Cerebellar nuclear complex (tissue), 1 donor: ENCODE measurements around the gene APPL2.
"Not testable (repeated sequence)": the region's sequence is repeated elsewhere in the genome, so short reads cannot be mapped to it uniquely, and the experiment has no call there.

Experiments
- DNase-seq, 2 experiments: peaks; one replicate each; lab custom pipeline; 2025; lab: John Stamatoyannopoulos, UW

The APPL2 gene

DNA sequence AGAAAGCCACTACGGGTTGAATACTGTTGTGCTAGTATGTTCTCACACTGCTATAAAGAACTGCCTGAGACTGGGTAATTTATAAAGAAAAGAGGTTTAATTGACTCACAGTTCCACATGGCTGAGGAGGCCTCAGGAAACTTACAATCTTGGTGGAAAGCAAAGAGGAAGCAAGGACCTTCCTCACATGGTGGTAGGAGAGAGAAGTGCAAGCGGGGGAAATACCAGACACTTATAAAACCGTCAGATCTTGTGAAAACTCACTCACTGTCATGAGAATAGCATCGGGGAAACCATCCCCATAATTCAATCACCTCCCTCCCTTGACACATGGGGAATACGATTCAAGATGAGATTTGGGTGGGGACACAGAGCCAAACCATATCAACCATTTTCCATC, 20.5 kb upstream of the APPL2 start:
- not testable (repeated sequence) for DNase-seq

DNA sequence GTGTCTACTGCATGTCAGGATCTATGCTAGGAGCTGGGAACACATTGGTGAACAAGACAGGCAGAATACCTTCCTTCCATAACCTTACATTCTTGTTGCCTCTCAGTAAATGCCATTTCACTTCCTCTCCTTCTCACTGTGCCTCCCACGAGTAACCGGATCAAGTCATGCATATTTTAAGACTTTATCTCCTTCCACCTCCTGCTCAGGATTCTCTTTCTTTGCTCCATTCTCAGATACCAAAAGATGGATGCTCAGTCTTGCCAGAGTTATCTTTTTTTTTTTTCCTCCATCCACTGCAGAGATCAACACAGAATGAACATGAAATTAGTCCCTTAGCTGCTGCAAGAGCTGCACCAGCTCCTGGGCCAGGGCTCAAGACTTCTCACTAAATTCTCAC, 20.0 kb upstream of the APPL2 start:
- DNase-seq, result no peak

- no peak for DNase-seq
These were observed 18.0 kb upstream of the APPL2 start for GRCh38 chr12:105253866-105254513.

- DNase-seq, result no peak
These were observed 16.9 kb upstream of the APPL2 start for GRCh38 chr12:105252901-105253300.

DNA sequence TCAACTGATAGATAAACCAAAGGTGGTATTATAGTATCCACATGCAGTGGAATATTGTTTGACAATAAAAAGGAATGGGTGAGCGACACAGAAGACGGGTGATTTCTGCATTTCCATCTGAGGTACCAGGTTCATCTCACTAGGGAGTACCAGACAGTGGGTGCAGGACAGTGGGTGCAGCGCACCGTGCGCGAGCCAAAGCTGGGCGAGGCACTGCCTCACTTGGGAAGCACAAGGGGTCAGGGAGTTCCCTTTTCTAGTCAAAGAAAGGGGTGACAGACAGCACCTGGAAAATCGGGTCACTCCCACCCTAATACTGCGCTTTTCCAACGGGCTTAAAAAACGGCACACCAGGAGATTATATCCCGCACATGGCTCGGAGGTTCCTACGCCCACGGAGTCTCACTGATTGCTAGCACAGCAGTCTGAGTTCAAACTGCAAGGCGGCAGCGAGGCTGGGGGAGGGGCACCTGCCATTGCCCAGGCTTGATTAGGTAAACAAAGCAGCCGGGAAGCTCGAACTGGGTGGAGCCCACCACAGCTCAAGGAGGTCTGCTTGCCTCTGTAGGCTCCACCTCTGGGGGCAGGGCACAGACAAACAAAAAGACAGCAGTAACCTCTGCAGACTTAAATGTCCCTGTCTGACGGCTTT, 9.9 kb upstream of the APPL2 start:
- not testable (repeated sequence) for DNase-seq

- DNase-seq, result no peak
These were observed 9.3 kb upstream of the APPL2 start for GRCh38 chr12:105245291-105245690.

- DNase-seq, result no peak
These were observed 4.3 kb upstream of the APPL2 start for GRCh38 chr12:105240228-105240627.

DNA sequence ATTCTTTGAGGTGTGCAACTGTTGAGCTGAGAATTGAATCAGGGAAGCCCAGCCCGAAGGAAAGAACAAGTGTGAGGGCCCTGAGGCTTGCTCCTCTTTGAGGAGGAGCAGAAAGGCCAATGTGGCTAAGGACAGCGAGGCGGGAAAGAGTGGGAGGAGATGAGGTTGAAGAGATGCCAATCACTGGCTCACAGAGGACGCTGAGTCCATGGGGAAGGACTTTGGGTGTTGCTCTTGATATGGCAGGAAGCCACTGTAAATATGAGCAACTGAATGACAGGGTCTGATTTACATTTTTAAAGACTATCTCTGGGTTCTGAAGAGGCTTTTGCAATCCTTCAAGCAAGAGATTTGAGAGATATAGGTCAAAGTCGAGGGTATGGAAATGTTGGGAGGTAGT, 3.3 kb upstream of the APPL2 start:
- no peak for DNase-seq

DNA sequence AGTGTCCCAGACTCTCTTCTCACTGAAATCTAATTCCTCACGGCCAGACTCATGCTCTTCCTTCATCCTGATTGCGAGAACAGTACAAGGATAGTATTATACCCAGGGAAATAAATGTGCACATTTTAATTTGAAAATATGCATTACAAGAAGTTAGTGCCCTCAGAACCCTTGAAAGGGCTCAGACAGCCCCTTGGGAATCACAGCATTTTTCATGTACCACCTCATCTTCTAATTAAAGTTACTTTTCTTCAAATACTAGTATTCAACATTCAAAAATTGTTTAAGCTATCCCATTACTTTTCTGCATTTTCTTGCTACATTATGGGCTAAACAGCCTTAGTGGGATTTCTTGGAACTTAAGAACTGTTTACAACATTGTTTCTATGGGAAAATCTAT, 1.7 kb upstream of the APPL2 start:
- no peak for DNase-seq

GRCh38 chr12:105235281-105235731, 668 bp downstream of the APPL2 start:
- DNase-seq, result no peak

DNA sequence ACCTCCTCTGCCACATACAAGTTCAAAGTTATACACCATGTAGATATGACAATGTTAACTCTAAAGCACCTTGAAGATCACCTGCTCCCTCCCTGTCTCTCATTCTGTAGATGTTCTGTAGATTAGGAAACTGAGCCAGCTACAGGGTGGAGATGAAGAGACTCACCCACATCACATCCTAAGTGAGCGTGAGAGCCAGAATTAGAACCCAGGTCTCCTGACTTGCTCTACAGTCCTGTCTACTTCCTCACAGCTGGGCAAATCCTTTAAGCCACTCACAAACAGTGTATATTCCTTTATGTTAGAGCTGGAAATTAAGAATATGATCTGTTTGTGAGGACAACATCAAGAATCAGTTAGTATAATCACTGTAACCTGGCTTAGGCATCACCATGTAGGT, 1.8 kb downstream of the APPL2 start:
- DNase-seq, result no peak

DNA sequence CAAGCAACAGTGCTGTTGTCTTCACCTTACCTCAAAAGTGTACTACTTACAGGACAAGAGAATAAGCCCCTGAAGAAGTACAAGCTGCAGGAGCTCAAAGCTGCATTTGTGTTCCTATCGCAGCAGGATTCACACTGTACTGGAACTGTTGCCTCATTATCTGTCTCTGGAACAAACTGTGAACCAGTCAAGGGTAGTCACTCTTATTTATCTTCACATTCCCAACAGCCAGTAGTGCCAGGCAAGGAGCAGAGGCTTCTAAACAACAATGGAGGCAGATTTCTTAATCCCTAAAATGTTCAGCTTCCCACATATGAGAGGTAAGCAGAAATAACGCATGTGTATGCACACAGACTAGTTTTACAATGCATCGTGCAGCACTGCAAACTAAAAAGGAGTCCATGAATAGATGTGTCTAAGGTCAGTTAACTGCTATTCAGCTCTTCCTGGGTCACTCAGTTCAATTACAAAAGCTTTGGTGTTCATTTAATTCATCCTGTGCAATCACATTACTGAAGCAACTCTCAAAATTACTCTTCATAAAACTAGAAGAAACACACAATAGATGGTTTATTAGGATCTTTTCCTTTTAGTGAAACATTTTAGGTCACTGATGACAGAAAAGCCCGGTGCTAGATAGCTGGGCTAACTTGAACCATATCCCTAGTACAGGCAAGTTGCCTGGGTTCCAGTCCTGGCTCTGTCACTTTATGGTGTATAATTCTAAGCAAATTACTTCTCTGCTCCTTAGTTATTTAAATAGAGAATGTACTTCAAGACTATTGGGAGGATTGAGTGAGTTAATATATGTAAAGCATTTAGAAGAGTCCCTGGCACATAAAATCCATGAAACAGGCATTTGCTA, 2.7 kb downstream of the APPL2 start:
- DNase-seq, result no peak

- DNase-seq, result no peak
These were observed 4.6 kb downstream of the APPL2 start for GRCh38 chr12:105231396-105231795.

- no peak for DNase-seq
These were observed 6.6 kb downstream of the APPL2 start for GRCh38 chr12:105229371-105229770.

DNA sequence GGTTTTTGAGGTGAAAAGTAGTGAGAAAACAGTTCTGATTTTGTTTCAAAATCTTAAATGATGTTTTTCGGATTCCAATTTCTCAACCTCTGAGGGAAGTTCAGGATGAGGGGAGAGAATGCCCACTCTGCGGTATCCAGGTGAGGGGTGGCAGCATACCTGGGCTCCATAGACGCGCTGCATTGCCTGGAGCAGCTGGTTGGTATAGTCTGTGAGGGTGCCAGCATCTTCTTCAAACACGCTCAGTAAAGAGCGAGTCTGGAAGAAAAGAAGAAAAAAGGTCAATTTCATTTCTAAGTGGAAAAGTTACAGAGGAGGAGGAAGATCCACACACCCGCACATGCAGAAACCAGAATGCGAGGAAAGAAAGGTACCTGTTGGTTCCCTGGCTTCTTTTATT, 7.0 kb downstream of the APPL2 start:
- no peak for DNase-seq

GRCh38 chr12:105228494-105228893, 7.5 kb downstream of the APPL2 start:
- DNase-seq, result no peak

DNA sequence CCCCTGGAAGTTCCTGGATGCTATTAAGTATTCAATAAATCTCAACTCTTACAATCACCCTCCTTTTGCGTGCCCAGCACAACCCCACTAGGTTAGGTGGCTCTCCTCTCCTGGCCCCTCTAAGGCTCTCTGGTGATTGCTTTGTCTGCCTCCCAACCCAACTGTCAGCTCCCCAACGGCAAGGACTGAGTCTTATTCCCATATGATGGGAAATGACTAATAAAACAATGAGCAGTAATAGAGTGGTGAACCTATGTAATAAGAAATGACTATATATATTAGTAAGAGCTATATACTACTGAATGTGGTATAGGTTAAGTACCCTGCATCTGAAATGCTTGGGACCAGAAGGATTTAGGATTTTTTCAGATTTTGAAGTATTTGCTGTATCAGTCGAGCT, 8.1 kb downstream of the APPL2 start:
- no peak for DNase-seq

DNA sequence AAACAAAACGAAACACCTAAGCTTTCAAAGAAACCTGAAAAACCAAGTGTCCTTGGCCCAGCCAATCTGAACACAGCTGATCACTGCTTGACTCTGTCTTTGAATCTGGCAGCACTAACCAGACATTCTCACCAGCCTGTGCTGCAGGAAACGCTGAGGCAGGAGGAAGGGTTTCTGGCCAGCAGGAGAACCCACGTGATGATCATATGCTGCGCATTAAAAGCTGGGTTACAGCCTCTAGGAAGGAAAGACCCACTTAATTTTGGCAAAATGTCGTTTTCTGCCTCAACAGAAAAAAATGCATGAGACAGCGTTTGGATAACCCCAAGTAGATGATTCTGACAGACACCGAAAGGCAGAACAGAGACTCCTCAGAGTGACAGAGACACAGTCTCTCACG, 9.8 kb downstream of the APPL2 start:
- peak; percentile 44 to 82 for DNase-seq

GRCh38 chr12:105225505-105226015, 10.4 kb downstream of the APPL2 start:
- no peak for DNase-seq

DNA sequence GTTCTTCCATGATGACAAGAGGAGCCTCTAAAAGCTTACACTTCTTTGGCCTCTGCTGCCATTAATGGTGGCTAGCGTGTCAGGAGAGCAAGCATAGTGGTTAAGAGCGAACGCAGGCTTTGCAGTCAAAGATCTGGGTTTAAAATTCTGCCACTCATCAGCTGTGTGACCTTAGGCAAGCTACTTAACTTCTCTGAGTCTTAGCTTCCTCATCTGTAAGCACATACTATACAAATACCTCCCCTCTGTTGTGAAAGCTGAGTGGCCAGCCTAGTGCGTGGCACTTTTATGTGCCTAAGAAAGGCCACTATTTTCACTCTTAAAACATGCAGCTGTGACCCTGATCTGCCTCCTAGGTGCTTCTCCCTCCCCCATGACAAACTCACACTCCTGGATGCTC, 11.6 kb downstream of the APPL2 start:
- DNase-seq, result no peak

- DNase-seq, result no peak
These were observed 12.1 kb downstream of the APPL2 start for GRCh38 chr12:105223884-105224283.

- DNase-seq, result no peak
These were observed 12.6 kb downstream of the APPL2 start for GRCh38 chr12:105223352-105223845.
